Transverse colon (tissue), 4 donors: ENCODE data around the gene EML3. TPM values are rescaled to one million over a fixed set of nuclear protein-coding genes. Genes with fewer than 3 reads are reported as not detected.

Source experiments
- DNase-seq: peaks from one replicate; pipeline ENCODE4 v3.0.0-alpha.2; 2019
- H3K27ac ChIP-seq, 4 donors: fragments of 200-600 bp; sonication (generic); 2 replicates each; pipeline ENCODE4 v1.5.1; 2016 to 2018; ENCODE audit warnings: inconsistent platforms in 4 of 4
- H3K27me3 ChIP-seq: fragments of 200-600 bp; sonication (generic); 2 replicates; pipeline ENCODE4 v1.5.1; 2017; ENCODE audit warnings: inconsistent platforms
- H3K36me3 ChIP-seq, 4 donors: fragments of 200-600 bp; sonication (generic); 2 replicates each; pipeline ENCODE4 v1.5.1; 2017 to 2019; ENCODE audit warnings: inconsistent platforms in 4 of 4
- H3K4me1 ChIP-seq, 4 donors: fragments of 200-600 bp; sonication (generic); 2 replicates each; pipeline ENCODE4 v1.5.1; 2017 to 2020; ENCODE audit warnings: inconsistent platforms in 4 of 4
- H3K4me3 ChIP-seq, 4 donors: fragments of 200-600 bp; sonication (generic); 1 replicate in 1 of 4; 2 replicates in 3 of 4; pipeline versions ENCODE4 v1.5.1 to v1.6.1; 2017 to 2019; ENCODE audit warnings: inconsistent platforms in 4 of 4
- H3K9me3 ChIP-seq, 2 donors: fragments of 200-600 bp; sonication (generic); 2 replicates each; pipeline ENCODE4 v1.5.1; 2017 to 2019; ENCODE audit warnings: inconsistent platforms in 2 of 2
- CTCF ChIP-seq, 5 experiments: fragments of 200-600 bp in 3 of 5; fragments of 450-650 bp in 2 of 5; sonication (generic) in 3 of 5; IDR thresholded peaks; 1 replicate in 2 of 5; 2 replicates in 3 of 5; pipeline ENCODE4 v1.5.1; 2016 to 2017; ENCODE audit warnings: antibody characterized with exemption in 5 of 5, inconsistent platforms in 3 of 5, mild to moderate bottlenecking in 2 of 5, moderate library complexity in 1 of 5
- EP300 ChIP-seq: sonication (generic); formaldehyde crosslinking; IDR thresholded peaks from one replicate; pipeline ENCODE4 v1.6.1; 2017; ENCODE audit warnings: antibody characterized with exemption, low read depth
- POLR2A ChIP-seq: fragments of 450-650 bp; IDR thresholded peaks from one replicate; pipeline ENCODE4 v1.6.1; 2016; ENCODE audit warnings: antibody characterized with exemption, mild to moderate bottlenecking, moderate library complexity
- POLR2AphosphoS5 ChIP-seq, 3 donors: sonication (generic); formaldehyde crosslinking; IDR thresholded peaks; one replicate each; pipeline ENCODE4 v1.6.1; 2016; ENCODE audit warnings: antibody characterized with exemption in 3 of 3
- WGBS, 2 donors: methylation state at CpG; one replicate each; pipeline ENCODE4 v1.1.5; 2018; ENCODE audit warnings: low coverage in 1 of 2; 5-methylcytosine and 5-hydroxymethylcytosine counted together
- in situ Hi-C, 4 donors: fragments of 200-750 bp; cut with MboI; loops; one replicate each; pipeline versions ENCODE4 v1.15.0 to v1.15.1; 2017; ENCODE audit warnings: low sequenced_read_pairs in 3 of 4, low pct_ligation_motif_present in 1 of 4, low pct_unique_long_range_greater_than_20kb in 1 of 4
- intact Hi-C: fragments of 100-400 bp; cut with DNase I; formaldehyde crosslinking; loops from one replicate; pipeline ENCODE4 v1.15.1; 2023; ENCODE audit warnings: low total_unique reads
- total RNA-seq, 4 donors: library from RNA; depleted of rRNA; stranded (reverse); fragments of >200 nt; gene quantifications; one replicate each; pipeline ENCODE4 v1.1.0, GENCODE V29; 2016

EML3 gene
- total RNA-seq, 4 donors from 2014 or later = 35.0 to 61.1 (median 44.9) TPM

DNA sequence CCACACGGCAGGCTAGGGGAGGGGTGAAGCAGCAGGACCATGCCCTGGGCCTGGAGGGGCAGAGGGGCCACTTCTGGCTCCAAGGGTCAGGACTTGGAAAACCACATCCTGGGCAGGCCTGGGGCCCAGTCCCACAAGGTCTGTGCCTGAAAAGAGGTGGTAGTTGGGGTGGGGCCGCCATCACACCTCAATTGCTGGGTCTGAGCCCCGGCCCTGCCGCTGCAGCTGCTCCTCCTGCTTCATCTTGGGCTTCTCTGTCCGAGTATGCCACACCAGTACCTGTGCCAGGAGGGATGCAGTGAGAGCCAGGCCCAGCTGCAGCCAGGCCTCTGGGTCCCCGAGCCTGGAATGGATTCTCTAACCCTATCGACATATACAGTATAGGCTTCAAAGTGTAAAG, 2.9 kb upstream of the EML3 start:
- peaks cover 18 to 30% (median 23%) of the 10 kb centered on the region in 4 donors for H3K4me1 ChIP-seq

DNA sequence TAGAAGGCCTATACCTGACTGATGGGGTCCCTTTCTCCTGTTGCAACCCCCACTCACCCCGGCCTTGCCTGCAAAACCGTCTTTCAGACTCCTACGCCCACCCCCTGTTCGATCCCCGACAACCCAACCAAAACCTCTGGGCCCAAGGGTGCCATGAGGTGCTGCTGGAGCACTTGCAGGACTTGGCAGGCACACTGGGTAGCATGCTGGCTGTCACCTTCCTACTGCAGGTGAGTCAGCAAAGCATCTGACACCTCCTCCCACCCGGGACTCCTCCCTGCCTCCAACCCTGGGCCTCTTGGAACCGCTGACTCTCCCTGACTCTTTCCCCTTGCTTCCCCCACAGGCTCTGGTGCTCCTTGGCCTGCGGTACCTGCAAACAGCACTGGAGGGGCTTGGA, 1.7 kb upstream of the EML3 start:
- H3K9me3 ChIP-seq = no peaks in the 10 kb centered on the region
- intact Hi-C loops (no loop called here), in situ Hi-C loops (no loop called here)
- no peak for DNase-seq
- no peak for TF ChIP-seq POLR2A
- TF ChIP-seq EP300 = no peak
- no peak for TF ChIP-seq POLR2AphosphoS5 (IDR thresholded peaks at IDR 0.05)
- TF ChIP-seq CTCF (IDR thresholded peaks at IDR 0.05) = no peak
- WGBS, 2 donors = 73 to 100% methylated on average over 1 to 8 of the region's 8 CpGs
- no peaks in the 10 kb centered on the region for H3K36me3 ChIP-seq
- peaks cover 16 to 24% (median 18%) of the 10 kb centered on the region in 4 donors for H3K4me1 ChIP-seq
- no peak overlapping the region for H3K4me3 ChIP-seq
- peak overlapping the region in 1 of 4 donors; percentile 97 for H3K27ac ChIP-seq
- no peaks in the 10 kb centered on the region for H3K27me3 ChIP-seq

More for the DNA sequence above, 2.9 kb upstream of the EML3 start:
- in situ Hi-C loops = no loop called here
- Histone ChIP-seq H3K4me3 (no peak overlapping the region), H3K36me3 (no peaks in the 10 kb centered on the region), H3K27me3 (no peaks in the 10 kb centered on the region), H3K27ac (no peak overlapping the region), H3K9me3 (no peaks in the 10 kb centered on the region)
- 91% methylated on average over 7 of the region's 7 CpGs; no CpG with 5 or more reads in 1 of the 2 donors for WGBS, 2 donors
- no peak for DNase-seq
- TF ChIP-seq POLR2AphosphoS5 (IDR thresholded peaks at IDR 0.05) (no peak), CTCF (IDR thresholded peaks at IDR 0.05) (no peak)
- intact Hi-C loops = no loop called here

DNA sequence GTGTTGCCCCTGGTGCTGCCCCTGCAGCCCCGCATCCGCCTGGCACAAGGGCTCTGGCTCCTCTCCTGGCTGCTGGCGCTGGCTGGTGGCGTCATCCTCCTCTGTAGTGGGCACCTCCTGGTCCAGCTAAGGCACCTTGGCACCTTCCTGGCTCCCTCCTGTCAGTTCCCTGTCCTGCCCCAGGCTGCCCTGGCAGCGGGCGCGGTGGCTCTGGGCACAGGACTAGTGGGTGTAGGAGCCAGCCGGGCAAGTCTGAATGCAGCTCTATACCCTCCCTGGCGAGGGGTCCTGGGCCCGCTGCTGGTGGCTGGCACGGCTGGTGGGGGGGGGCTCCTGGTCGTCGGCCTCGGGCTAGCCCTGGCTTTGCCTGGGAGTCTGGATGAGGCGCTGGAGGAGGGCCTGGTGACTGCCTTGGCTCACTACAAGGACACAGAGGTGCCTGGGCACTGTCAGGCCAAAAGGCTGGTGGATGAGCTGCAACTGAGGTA, 760 bp upstream of the EML3 start:
- WGBS, 2 donors = 38% methylated on average over 9 of the region's 15 CpGs; no CpG with 5 or more reads in 1 of the 2 donors
- in situ Hi-C loops (no loop called here), intact Hi-C loops (no loop called here)
- Histone ChIP-seq H3K4me1 (peaks cover 16 to 24% (median 18%) of the 10 kb centered on the region in 4 donors), H3K27ac (peak overlapping the region; percentile 93 to 97 (median 95)), H3K27me3 (no peaks in the 10 kb centered on the region), H3K9me3 (no peaks in the 10 kb centered on the region), H3K4me3 (peak overlapping the region in 3 of 4 donors; percentile 67 to 86 (median 84)), H3K36me3 (no peaks in the 10 kb centered on the region)
- no peak for DNase-seq
- TF ChIP-seq CTCF (IDR thresholded peaks at IDR 0.05) = no peak
- no peak for TF ChIP-seq POLR2AphosphoS5 (IDR thresholded peaks at IDR 0.05)

GRCh38 chr11:62611705-62612365, 740 bp downstream of the EML3 start:
- TF ChIP-seq EP300 = no peak
- peak; percentile 5 for TF ChIP-seq POLR2A
- no peak for TF ChIP-seq POLR2AphosphoS5 (IDR thresholded peaks at IDR 0.05)
- TF ChIP-seq CTCF (IDR thresholded peaks at IDR 0.05) = peak in 1 of 5 experiments; percentile 25
- WGBS, 2 donors = 0% methylated on average over 8 to 34 of the region's 34 CpGs
- intact Hi-C loops (no loop called here), in situ Hi-C loops (no loop called here)
- Histone ChIP-seq H3K4me1 (peaks cover 16 to 24% (median 19%) of the 10 kb centered on the region in 4 donors), H3K36me3 (no peaks in the 10 kb centered on the region), H3K27ac (peak overlapping the region; percentile 93 to 97 (median 95)), H3K27me3 (no peaks in the 10 kb centered on the region), H3K9me3 (no peaks in the 10 kb centered on the region), H3K4me3 (peak overlapping the region; percentile 67 to 86 (median 82))
- peak; percentile 56 for DNase-seq
